ENCODE data around the gene FHIP2A.

DNA sequence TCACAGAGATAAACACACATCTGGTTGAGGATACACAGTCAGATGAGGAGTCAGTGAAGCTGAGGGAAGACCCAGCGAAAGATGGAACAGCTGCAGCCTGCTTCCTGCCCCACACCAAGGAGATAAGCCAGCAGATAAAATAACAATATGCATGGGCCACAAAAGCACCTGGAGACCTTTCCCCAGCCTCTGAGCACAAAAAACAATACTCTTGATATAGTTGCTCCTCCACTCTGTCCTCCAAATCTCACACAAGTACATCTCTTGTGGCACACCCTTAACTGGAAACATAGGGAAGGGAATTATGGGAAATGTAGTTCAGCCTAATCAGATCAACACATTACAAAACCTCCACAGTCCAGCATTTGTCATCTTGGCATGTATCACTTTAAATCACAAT is 9.7 kb upstream of the FHIP2A start:
- no peak for TF ChIP-seq ZNF121 (tag by site-specific recombination; IDR thresholded peaks at IDR 0.05)
- TF ChIP-seq ZNF473 (tag by site-specific recombination; IDR thresholded peaks at IDR 0.05), result no peak

Measured in HEK293 (cell line).